Stimulated activated CD4-positive, alpha-beta T cell treated with anti-CD3 and anti-CD28 coated beads, TNF-alpha, amount 100 ng/mL, for 48 hours (primary cell): ENCODE results near the gene BSX.

Source experiments
- DNase-seq, 3 donors: peaks; one replicate each; pipeline ENCODE4 v3.0.0-alpha.2; 2020; ENCODE audit warnings: low read depth in 3 of 3

Gene BSX

GRCh38 chr11:122981388-122982264 lies at the start of gene BSX:
TSS of gene BSX (minus strand) at chr11:122981834. CDS start at chr11:122981671, 163 bp downstream.
- DNase-seq, result peak; percentile 17 to 53 (median 23)

- no peak for DNase-seq
These were observed 48.9 kb upstream of the BSX start for GRCh38 chr11:123030517-123030916.

- peak in 1 of 3 donors; percentile 7 for DNase-seq
These were observed 39.3 kb upstream of the BSX start for GRCh38 chr11:123020968-123021367.

- DNase-seq, result no peak
These were observed 37.1 kb upstream of the BSX start for GRCh38 chr11:123018702-123019101.

DNA sequence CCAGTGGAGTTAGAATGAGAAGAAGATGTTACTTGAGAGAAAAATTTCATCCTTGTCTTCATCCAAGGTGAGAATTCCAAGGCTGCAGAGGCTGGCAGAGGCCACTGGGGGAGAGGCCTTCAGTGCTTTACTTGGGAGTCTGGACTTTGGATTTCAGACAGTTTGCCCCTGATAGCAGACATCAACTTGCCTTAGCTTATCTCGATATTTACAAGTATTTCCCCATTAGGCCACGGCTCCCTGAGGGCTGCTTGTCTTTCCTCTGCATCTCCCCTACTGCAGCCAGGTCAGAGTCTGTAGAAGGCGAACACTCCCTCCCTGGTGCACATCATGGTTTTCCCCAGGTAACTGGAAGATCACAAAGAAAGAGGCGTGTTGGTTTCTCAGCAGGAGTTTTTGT lies 29.9 kb upstream of the BSX start:
- DNase-seq, result no peak

GRCh38 chr11:123006860-123007542 lies 25.4 kb upstream of the BSX start:
- DNase-seq, result no peak

DNA sequence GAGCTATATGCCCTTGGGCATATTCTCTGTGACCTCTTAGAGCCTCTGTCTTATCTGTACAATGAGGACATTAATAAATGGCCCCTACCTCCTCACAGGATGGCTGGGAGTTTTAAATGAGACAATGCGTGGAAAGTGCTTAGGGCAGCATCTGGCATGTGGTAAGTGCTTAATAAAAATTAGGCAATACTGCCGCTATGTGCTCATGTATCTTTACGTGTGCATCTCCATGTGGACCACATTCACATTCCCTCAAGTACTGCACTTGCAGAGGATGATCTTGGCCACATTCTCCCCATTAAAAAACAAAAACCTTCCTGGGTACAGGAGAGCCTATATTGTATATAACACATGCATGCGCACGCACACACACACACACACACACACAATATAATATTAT lies 19.1 kb upstream of the BSX start:
- no peak for DNase-seq

DNA sequence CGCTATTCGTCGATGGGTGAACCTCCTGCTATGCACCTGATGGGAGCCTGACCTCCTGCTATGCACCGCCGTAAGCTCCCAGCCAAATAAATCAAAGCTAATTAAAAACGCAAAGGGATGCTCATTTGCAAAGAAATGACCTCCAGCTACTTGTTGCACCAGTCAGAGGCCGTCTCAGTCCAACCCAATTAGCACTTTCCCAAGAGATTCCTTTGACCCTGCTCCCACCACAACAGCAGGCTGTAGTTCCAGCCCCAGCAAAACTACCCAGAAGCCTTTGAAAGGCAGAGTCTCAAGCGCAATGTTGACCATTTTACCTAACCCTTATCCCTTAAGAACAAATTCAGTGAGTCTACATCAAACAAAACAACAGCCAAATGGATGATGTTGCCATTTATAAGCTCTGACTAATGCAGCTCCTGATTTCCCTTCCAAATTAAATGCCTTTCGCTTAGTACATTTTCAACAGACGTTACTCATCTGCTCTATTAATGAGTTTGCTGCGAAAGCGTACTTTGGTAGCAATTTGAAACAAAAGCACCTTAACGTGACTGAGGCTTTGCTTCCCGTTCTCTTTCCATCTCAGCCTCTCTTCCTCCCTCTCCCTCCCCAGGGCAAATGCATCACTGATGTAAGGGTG lies 17.2 kb upstream of the BSX start:
- DNase-seq, result no peak

DNA sequence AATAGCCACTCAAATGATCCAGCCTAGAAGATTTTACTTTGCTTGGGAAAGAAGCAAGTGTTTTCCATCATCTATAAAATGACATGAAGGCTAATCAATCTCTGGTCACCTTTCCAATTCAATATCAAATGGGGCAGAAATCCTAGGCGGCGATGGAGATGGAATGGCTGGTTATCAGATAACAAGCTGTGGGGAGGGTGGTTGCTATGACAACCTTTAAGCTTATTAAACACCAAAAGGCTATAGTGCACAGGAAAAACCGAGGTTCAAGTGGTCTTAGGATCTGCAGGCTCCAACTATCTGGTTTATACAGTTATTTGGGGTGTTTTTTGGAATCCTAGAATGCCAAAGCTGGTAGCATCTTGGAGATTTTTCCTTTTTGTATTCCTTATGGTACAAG lies 13.9 kb upstream of the BSX start:
- no peak for DNase-seq

DNA sequence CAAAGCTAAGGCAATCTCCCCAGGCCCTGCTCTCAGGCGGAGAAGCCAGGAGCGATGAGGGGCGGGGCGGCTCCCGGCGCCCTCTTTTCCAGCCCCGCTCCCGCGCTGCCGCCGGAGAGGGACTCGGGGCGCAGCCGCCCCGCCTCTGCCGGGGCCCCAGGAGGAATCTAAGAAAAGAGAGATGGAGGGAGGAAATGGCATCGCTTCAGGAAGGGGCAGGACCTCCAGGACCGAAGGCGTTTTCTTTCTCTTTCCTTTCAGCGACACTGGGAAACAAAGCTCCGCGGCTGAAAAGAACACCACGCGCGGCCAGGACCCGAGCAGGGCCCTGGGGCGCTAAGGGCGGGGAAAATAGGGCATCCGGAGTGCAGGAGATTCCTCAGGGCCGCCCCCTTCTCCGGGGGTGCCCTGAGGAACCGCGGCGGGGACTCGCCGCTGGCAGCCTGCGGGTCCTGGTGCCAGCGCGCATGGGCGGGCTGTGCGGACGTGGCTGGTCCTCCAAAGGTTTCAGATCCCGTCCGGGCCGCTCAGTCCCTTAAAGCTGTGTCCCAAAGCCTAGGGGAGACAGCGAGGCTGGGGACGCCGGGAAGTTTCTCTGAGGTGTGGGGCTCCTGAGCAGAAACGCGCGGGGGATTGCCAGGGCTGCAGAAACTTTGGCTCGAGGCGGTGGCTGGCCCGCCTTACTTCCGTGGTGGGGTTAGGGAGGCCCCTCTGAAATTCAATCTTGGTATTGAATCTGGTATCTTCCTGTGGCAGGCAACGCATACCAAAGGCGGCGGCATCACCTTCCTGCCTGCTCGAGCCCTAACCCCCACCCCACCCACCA lies 2.8 kb upstream of the BSX start:
- DNase-seq, result no peak

- DNase-seq, result no peak
These were observed 2.0 kb upstream of the BSX start for GRCh38 chr11:122983438-122984185.

DNA sequence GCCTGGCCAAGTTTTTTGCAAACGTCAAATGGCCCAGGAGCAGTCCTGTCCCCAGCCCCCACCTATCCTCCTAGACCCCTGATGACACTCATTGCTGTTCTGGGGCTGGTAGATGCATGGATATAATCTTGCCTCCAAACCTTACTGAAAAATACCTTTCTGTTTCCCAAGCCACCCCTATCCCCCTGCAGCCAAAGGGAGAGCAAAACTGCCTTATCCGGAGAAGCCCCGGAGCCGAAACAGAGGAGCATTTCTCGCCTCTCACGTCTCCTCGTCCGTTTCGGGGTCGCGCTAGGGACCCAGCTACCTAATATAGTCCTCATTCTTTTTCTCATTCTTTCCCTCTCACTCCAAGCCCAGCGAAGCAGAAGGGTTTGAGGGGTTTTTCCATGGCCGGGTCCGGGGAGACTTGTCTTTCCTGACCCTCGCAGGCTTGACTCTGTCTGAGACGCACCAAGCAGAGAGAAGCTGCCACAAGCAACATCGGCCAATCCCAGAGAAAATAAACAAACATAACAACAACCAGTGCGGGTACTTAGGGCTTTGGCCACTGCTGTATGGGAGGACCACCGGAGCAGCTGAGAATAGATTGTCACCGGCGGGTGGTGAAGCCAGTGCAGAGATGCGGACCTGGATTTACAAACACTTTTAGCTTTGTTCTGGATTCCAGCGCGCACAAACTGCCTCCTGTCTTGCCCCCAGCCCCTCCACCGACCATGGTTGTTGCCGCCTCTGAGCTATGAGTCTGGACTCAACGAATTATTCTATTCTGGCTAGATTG lies 1.6 kb downstream of the BSX start:
- no peak for DNase-seq

DNA sequence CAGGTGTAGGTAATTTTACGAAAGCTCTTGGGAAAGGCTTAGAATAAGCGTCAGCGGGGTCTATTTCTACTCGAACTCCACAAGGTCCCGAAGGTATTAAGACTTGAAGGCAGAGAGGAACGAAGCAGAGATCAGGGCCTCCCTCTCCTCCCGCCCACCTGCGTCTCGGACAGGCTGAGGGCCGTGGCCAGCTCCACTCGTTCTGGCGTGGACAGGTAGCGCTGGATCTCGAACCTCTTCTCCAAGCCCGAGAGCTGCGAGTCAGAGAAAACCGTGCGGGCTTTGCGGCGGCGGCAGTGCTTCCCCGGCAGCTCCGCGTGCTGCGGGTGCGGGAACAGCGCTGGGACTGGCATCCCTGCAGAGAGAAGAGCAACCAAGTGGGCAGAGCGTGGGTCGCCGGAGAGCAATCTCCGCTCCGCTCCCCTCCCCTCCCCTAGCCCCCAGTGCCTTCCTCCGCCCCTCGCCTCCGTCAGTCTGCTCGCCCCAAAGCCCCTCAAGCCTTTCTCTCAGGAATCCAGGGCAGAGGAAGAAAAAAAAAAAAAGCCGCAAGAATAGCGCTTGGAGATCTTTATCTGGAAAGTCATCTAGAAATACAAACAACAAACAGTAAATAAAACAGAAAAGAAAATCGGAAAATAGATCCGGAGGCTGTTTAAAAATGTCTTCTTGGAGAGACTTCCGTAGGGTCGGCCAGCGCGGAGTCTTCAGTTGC lies 2.4 kb downstream of the BSX start:
- DNase-seq, result no peak

- no peak for DNase-seq
These were observed 3.4 kb downstream of the BSX start for GRCh38 chr11:122978299-122978620.

DNA sequence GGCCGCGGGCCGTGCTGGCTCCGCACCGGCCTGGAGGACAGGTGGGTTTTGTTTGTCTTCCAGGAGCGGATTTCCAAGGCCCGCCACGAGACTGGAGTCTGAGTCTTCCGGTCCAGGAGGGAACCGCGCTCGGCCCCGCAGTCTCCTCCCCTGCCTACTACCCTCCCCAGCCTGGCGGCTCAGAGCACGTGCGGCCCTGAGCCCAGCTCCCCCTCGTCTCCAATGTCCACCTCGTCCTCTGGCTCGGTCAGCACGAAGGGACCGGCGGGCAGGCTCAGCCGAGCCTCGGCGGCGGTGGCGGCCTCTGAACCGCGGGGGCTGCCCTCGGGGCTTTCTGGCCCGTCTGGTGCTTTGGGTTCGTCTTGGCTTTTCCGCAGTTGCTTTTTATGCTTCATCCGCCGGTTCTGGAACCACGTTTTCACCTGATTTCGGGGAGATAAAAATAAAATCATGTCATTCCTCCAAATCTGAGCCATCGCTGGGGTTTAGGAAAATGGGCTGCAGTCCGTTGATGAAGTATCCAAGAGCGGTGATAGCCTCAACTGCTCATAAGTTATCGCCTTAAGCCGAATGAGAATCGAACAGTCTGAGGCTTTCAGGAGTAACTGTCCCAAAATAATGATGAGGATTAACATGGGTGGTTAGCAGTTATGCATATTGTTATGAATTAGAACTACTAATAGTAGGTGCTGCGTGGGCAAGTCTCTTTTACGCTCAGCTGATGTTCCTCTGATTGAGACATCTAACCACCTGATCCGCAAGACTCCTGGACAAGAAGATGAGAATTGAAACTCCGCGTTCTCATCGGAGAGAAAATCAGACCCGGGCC lies 4.0 kb downstream of the BSX start:
- no peak for DNase-seq

- DNase-seq, result no peak
These were observed 4.7 kb downstream of the BSX start for GRCh38 chr11:122976734-122977469.

- DNase-seq, result no peak
These were observed 5.4 kb downstream of the BSX start for GRCh38 chr11:122976061-122976733.

DNA sequence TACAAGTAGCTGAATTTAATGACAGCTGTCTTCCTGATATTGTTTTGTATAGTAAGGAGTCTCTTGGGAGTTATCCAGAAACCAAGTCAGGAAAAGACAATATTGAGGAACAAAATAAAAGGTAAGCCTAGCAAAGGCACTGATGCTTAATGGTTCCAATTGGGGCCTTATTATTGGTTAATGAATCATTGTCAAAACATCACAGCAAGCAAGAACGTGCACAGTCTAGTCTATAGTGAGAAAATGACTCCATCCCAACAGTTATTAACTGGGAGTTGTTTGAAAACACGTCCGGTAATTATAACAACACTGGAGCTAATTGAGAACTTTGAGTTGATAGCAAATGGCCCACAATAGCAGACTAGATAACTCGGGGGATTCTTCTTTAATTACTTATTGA lies 17.7 kb downstream of the BSX start:
- no peak for DNase-seq
